ENCODE measurements around the gene ANP32D.
"Not testable (repeated sequence)": the region's sequence is repeated elsewhere in the genome, so short reads cannot be mapped to it uniquely, and the experiment has no call there.

The ANP32D gene

GRCh38 chr12:48486261-48486660 lies 13.9 kb downstream of the ANP32D start:
- H3K9me3 Mint-ChIP-seq, result no peaks in the 10 kb centered on the region
- no peak overlapping the region for H3K4me3 Mint-ChIP-seq
- H3K27ac Mint-ChIP-seq, result no peak overlapping the region
- H3K27me3 Mint-ChIP-seq (ENCODE audit: low read depth, poor library complexity), result peaks cover 33% of the 10 kb centered on the region
- no peaks in the 10 kb centered on the region for H3K4me1 Mint-ChIP-seq
- no peaks in the 10 kb centered on the region for H3K36me3 Mint-ChIP-seq (ENCODE audit: low read depth)
- TF ChIP-seq CTCF (IDR thresholded peaks at IDR 0.05), result no peak
- DNase-seq, result no peak

- Mint-ChIP-seq H3K4me1 (no peaks in the 10 kb centered on the region), H3K9me3 (no peaks in the 10 kb centered on the region), H3K27ac (no peak overlapping the region), H3K27me3 (ENCODE audit: low read depth, poor library complexity) (peaks cover 36% of the 10 kb centered on the region), H3K4me3 (no peak overlapping the region), H3K36me3 (ENCODE audit: low read depth) (no peaks in the 10 kb centered on the region)
- no peak for DNase-seq
- no peak for TF ChIP-seq CTCF (IDR thresholded peaks at IDR 0.05)
Measured at GRCh38 chr12:48486679-48487078, 14.3 kb downstream of the ANP32D start.

GRCh38 chr12:48489012-48489411 lies 16.7 kb downstream of the ANP32D start:
- H3K27ac Mint-ChIP-seq, result no peak overlapping the region
- no peaks in the 10 kb centered on the region for H3K36me3 Mint-ChIP-seq (ENCODE audit: low read depth)
- no peak for DNase-seq
- H3K4me3 Mint-ChIP-seq, result no peak overlapping the region
- H3K27me3 Mint-ChIP-seq (ENCODE audit: low read depth, poor library complexity), result peaks cover 47% of the 10 kb centered on the region
- peaks cover 4% of the 10 kb centered on the region for H3K9me3 Mint-ChIP-seq
- no peaks in the 10 kb centered on the region for H3K4me1 Mint-ChIP-seq
- TF ChIP-seq CTCF (IDR thresholded peaks at IDR 0.05), result no peak

- not testable (repeated sequence) for H3K36me3 Mint-ChIP-seq (ENCODE audit: low read depth); H3K4me3 Mint-ChIP-seq; H3K9me3 Mint-ChIP-seq; H3K4me1 Mint-ChIP-seq; H3K27ac Mint-ChIP-seq; DNase-seq
- peaks cover 45% of the 10 kb centered on the region for H3K27me3 Mint-ChIP-seq (ENCODE audit: low read depth, poor library complexity)
Measured at GRCh38 chr12:48489456-48489855, 17.1 kb downstream of the ANP32D start.

- H3K4me1 Mint-ChIP-seq; H3K36me3 Mint-ChIP-seq (ENCODE audit: low read depth); DNase-seq; H3K4me3 Mint-ChIP-seq; H3K27ac Mint-ChIP-seq: not testable (repeated sequence)
- peaks cover 25% of the 10 kb centered on the region for H3K27me3 Mint-ChIP-seq (ENCODE audit: low read depth, poor library complexity)
- peaks cover 27% of the 10 kb centered on the region for H3K9me3 Mint-ChIP-seq
Measured at GRCh38 chr12:48500281-48500680, 27.9 kb downstream of the ANP32D start.

- peaks cover 16% of the 10 kb centered on the region for H3K27me3 Mint-ChIP-seq (ENCODE audit: low read depth, poor library complexity)
- H3K4me3 Mint-ChIP-seq; H3K4me1 Mint-ChIP-seq; DNase-seq; H3K27ac Mint-ChIP-seq; H3K36me3 Mint-ChIP-seq (ENCODE audit: low read depth): not testable (repeated sequence)
- peaks cover 28% of the 10 kb centered on the region for H3K9me3 Mint-ChIP-seq
Measured at GRCh38 chr12:48506836-48507235, 34.5 kb downstream of the ANP32D start.

- H3K4me1 Mint-ChIP-seq, result no peaks in the 10 kb centered on the region
- DNase-seq, result no peak
- no peak overlapping the region for H3K27ac Mint-ChIP-seq
- H3K9me3 Mint-ChIP-seq, result peaks cover 33% of the 10 kb centered on the region
- H3K4me3 Mint-ChIP-seq, result no peak overlapping the region
- H3K27me3 Mint-ChIP-seq (ENCODE audit: low read depth, poor library complexity), result peaks cover 16% of the 10 kb centered on the region
- H3K36me3 Mint-ChIP-seq (ENCODE audit: low read depth), result no peaks in the 10 kb centered on the region
- TF ChIP-seq CTCF (IDR thresholded peaks at IDR 0.05), result no peak
Measured at GRCh38 chr12:48508987-48509386, 36.6 kb downstream of the ANP32D start.

All from nephron progenitor cell (in vitro differentiated cells).